NCI-H510A (cell line): ENCODE results near the gene ORM2.
"Not testable (repeated sequence)": the region's sequence is repeated elsewhere in the genome, so short reads cannot be mapped to it uniquely, and the experiment has no call there.

Experiments
- DNase-seq: peaks from one replicate; lab custom pipeline; 2025; lab: John Stamatoyannopoulos, UW

Gene ORM2

GRCh38 chr9:114332474-114333040, 2.9 kb downstream of the ORM2 start:
- not testable (repeated sequence) for DNase-seq

- not testable (repeated sequence) for DNase-seq
Measured at GRCh38 chr9:114333718-114334117, 4.0 kb downstream of the ORM2 start.

- DNase-seq = no peak
Measured at GRCh38 chr9:114334490-114334889, 4.8 kb downstream of the ORM2 start.

- DNase-seq = no peak
Measured at GRCh38 chr9:114335745-114336144, 6.1 kb downstream of the ORM2 start.

- no peak for DNase-seq
Measured at GRCh38 chr9:114336157-114336556, 6.5 kb downstream of the ORM2 start.

GRCh38 chr9:114336699-114337395, 7.2 kb downstream of the ORM2 start:
- no peak for DNase-seq

- DNase-seq = no peak
Measured at GRCh38 chr9:114338187-114338586, 8.5 kb downstream of the ORM2 start.

- DNase-seq = no peak
Measured at GRCh38 chr9:114339130-114339908, 9.7 kb downstream of the ORM2 start.

GRCh38 chr9:114341152-114341830, 11.6 kb downstream of the ORM2 start:
- no peak for DNase-seq

GRCh38 chr9:114341991-114342390, 12.3 kb downstream of the ORM2 start:
- no peak for DNase-seq

- no peak for DNase-seq
Measured at GRCh38 chr9:114342755-114343440, 13.2 kb downstream of the ORM2 start.

- no peak for DNase-seq
Measured at GRCh38 chr9:114343471-114344187, 14.0 kb downstream of the ORM2 start.

GRCh38 chr9:114344188-114344566, 14.5 kb downstream of the ORM2 start:
- no peak for DNase-seq

GRCh38 chr9:114344692-114345091, 15.0 kb downstream of the ORM2 start:
- DNase-seq = no peak

GRCh38 chr9:114345493-114346065, 15.9 kb downstream of the ORM2 start:
- no peak for DNase-seq

- DNase-seq = no peak
Measured at GRCh38 chr9:114346146-114346545, 16.5 kb downstream of the ORM2 start.

- no peak for DNase-seq
Measured at GRCh38 chr9:114347675-114348074, 18.0 kb downstream of the ORM2 start.

GRCh38 chr9:114348261-114348905, 18.7 kb downstream of the ORM2 start:
- no peak for DNase-seq

- no peak for DNase-seq
Measured at GRCh38 chr9:114348906-114349482, 19.3 kb downstream of the ORM2 start.
